Neutrophil (primary cell): ENCODE data around the gene NR4A3.

Experiments used
- H3K27ac ChIP-seq: fragments of 200-600 bp; sonication (generic); 2 replicates; pipeline ENCODE4 v1.5.1; 2016; ENCODE audit warnings: mild to moderate bottlenecking, moderate library complexity
- H3K27me3 ChIP-seq: fragments of 200-600 bp; sonication (generic); 2 replicates; pipeline ENCODE4 v1.6.0; 2016; ENCODE audit warnings: mild to moderate bottlenecking
- H3K36me3 ChIP-seq: fragments of 200-600 bp; sonication (generic); 2 replicates; pipeline ENCODE4 v1.5.1; 2017
- H3K4me1 ChIP-seq, 2 experiments: fragments of 200-600 bp in 1 of 2; sonication (generic) in 1 of 2; 1 replicate in 1 of 2; 2 replicates in 1 of 2; pipeline versions ENCODE4 v1.5.1 to v1.6.1; 2013 to 2016; ENCODE audit warnings: low read depth in 1 of 2, low read length in 1 of 2, mild to moderate bottlenecking in 1 of 2, moderate library complexity in 1 of 2; ENCODE audit not compliant: control insufficient read depth in 1 of 2, insufficient read depth in 1 of 2
- H3K4me3 ChIP-seq, 2 experiments: fragments of 200-600 bp in 1 of 2; sonication (generic) in 1 of 2; 1 replicate in 1 of 2; 2 replicates in 1 of 2; pipeline ENCODE4 v1.5.1; 2013 to 2016; ENCODE audit warnings: low read depth in 1 of 2, low read length in 1 of 2, mild to moderate bottlenecking in 1 of 2, moderate library complexity in 1 of 2
- H3K9me3 ChIP-seq: fragments of 200-600 bp; sonication (generic); 2 replicates; pipeline ENCODE4 v1.5.1; 2016
- CTCF ChIP-seq: fragments of 200-600 bp; sonication (generic); IDR thresholded peaks from 2 replicates; pipeline ENCODE4 v1.5.1; 2016; ENCODE audit warnings: antibody characterized with exemption

NR4A3 gene

DNA sequence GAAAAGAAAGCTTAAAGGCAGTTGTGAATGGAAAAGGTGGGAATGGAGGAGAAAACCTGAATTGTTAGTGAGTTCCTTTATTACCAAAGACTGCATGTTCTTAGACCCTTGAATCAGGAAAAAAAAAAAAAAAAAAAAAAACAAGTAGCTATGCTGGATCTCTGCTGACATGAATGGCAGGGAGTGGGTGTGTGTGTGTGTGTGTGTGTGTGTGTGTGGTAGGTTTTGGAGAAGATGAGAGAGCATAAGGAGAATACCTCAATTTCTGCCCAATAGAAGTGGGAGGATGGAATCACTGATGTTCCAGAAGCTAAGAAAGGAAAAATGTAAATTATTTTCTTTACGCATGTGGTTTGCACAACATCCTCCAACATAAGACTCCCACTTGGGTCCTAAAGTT is 25.5 kb upstream of the NR4A3 start:
- no peak overlapping the region for H3K27ac ChIP-seq
- H3K36me3 ChIP-seq, result no peaks in the 10 kb centered on the region
- no peak for TF ChIP-seq CTCF

DNA sequence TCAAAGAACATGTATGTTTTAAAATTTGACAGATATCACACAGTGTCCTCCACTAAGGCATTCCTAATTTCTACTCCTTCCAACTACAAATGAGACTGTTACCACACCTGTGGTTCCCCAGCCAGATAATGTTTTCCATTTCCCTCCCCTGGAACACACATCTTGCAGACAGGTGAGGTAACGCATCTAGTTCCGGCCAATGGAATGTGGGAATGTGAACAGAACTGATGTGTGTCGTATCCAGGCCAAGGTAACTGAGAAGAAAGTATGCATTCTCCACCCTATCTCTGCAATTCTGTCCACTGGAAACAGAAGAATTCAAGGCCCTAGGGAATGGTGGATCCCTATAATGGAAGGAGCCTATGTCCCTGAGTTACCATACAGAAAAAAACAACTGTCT is 19.9 kb upstream of the NR4A3 start:
- no peaks in the 10 kb centered on the region for H3K27me3 ChIP-seq
- TF ChIP-seq CTCF, result no peak
- no peak overlapping the region for H3K27ac ChIP-seq
- no peaks in the 10 kb centered on the region for H3K9me3 ChIP-seq
- no peaks in the 10 kb centered on the region for H3K4me1 ChIP-seq
- no peak overlapping the region for H3K4me3 ChIP-seq
- no peaks in the 10 kb centered on the region for H3K36me3 ChIP-seq

More for the DNA sequence above, 25.5 kb upstream of the NR4A3 start:
- H3K27me3 ChIP-seq, result no peaks in the 10 kb centered on the region
- H3K4me1 ChIP-seq, result no peaks in the 10 kb centered on the region
- no peaks in the 10 kb centered on the region for H3K9me3 ChIP-seq
- no peak overlapping the region for H3K4me3 ChIP-seq

GRCh38 chr9:99803694-99804093 is 18.0 kb upstream of the NR4A3 start:
- Histone ChIP-seq H3K36me3 (no peaks in the 10 kb centered on the region), H3K4me3 (no peak overlapping the region), H3K27me3 (no peaks in the 10 kb centered on the region), H3K9me3 (no peaks in the 10 kb centered on the region), H3K27ac (no peak overlapping the region), H3K4me1 (no peaks in the 10 kb centered on the region)
- no peak for TF ChIP-seq CTCF

DNA sequence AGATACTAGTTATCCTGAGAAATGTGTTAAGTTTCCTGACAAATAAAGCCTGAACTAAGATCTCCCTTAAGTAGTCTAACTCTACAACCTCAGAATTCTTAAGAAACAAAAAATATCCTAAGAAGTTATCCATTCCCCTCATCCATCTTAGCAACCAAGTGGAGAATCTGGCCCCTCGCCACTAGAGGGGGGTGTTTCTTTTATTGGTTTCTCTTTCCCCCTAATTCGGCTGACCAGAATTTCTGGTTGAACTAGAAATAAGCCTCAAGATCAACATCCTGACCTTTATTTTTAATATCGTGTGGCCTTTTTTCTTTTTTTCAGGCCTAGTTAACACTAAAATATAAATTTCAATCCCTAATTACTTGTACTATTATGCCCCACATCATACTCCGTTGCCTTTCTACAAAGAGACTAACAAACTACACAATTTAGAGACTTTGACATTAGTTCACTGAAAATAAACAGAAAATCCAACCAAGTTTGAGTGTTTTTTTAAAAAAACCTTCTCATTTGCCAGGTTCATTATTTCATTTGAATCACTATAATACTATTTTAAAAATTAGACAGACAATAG is 14.3 kb upstream of the NR4A3 start:
- TF ChIP-seq CTCF, result peak; percentile 77
- Histone ChIP-seq H3K4me3 (no peak overlapping the region), H3K27ac (no peak overlapping the region), H3K4me1 (no peaks in the 10 kb centered on the region), H3K36me3 (no peaks in the 10 kb centered on the region), H3K9me3 (no peaks in the 10 kb centered on the region), H3K27me3 (no peaks in the 10 kb centered on the region)

- TF ChIP-seq CTCF, result no peak
- H3K4me3 ChIP-seq, result no peak overlapping the region
These were observed 13.7 kb upstream of the NR4A3 start for GRCh38 chr9:99807956-99808355.

GRCh38 chr9:99808454-99808853 is 13.2 kb upstream of the NR4A3 start:
- Histone ChIP-seq H3K27ac (no peak overlapping the region), H3K9me3 (no peaks in the 10 kb centered on the region), H3K27me3 (no peaks in the 10 kb centered on the region), H3K4me1 (no peaks in the 10 kb centered on the region), H3K36me3 (no peaks in the 10 kb centered on the region), H3K4me3 (no peak overlapping the region)
- no peak for TF ChIP-seq CTCF

More at GRCh38 chr9:99807956-99808355, 13.7 kb upstream of the NR4A3 start:
- Histone ChIP-seq H3K4me1 (no peaks in the 10 kb centered on the region), H3K36me3 (no peaks in the 10 kb centered on the region), H3K27me3 (no peaks in the 10 kb centered on the region), H3K9me3 (no peaks in the 10 kb centered on the region), H3K27ac (no peak overlapping the region)
